T-helper 1 cell (primary cell): Measurements from ENCODE around the gene ERCC8.
"Not testable (repeated sequence)": the region's sequence is repeated elsewhere in the genome, so short reads cannot be mapped to it uniquely, and the experiment has no call there.

Experiments
- DNase-seq, 5 donors: peaks; one replicate each; pipeline ENCODE4 v3.0.0-alpha.2; 2012 to 2020
- total RNA-seq, 4 donors: gene quantifications; one replicate each; lab custom pipeline; 2026; lab: John Stamatoyannopoulos, UW

Gene ERCC8
- total RNA-seq, result 13.2 to 23.8 (median 17.6) reads per million in 4 donors

DNA sequence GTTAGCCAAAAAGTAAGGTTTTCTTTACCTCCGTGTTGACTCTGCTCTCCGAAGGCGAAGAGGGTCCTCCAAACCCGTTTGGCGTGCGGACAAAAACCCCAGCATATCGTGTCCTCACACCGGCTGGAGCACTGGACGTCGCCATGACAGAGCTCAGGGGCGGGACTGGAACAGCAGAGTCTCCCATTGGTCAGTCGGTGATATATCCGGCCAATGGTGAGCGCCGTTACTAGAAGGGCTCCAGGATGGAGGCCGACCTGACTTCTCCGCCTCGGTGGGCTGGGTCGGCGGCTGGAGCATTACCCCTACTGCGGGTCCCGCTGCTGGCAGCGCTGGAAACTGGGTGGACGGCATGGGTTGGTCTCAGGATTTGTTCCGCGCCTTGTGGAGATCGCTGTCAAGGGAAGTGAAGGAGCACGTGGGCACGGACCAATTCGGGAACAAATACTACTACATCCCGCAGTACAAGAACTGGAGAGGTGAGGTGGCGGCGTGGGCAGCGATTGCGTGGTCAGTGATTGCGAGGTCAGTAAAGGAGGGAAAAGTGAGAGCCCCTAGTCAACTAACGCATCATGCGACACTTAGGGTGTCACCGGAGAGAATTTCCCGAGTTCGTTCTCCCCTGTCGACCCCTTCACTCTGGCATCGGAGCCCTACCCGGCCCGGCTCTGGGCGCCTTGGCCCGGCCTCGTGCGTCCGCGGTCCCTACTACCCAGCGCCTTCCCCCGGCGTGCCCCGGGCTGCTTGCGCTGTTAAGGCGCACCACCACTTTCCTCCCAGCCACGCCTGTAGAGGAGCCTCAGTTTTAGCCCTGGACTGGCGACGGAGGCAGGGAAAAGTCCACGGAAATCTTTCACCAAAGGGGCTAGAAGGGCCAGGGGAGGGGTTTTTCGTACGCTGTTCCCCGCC, at the start of gene ERCC8, which contains the start of gene NDUFAF2:
TSS of gene ERCC8 (minus strand) at position 167 of the 909 bp plus-strand sequence. CDS start at position 105, 62 bp downstream.
TSS of gene NDUFAF2 (plus strand) at position 302 of the 909 bp plus-strand sequence. CDS start at position 353, 51 bp downstream.
- peak; percentile 72 to 87 (median 79) for DNase-seq

- DNase-seq, result no peak
These were observed 49.2 kb upstream of the ERCC8 start for GRCh38 chr5:60993875-60994571.

DNA sequence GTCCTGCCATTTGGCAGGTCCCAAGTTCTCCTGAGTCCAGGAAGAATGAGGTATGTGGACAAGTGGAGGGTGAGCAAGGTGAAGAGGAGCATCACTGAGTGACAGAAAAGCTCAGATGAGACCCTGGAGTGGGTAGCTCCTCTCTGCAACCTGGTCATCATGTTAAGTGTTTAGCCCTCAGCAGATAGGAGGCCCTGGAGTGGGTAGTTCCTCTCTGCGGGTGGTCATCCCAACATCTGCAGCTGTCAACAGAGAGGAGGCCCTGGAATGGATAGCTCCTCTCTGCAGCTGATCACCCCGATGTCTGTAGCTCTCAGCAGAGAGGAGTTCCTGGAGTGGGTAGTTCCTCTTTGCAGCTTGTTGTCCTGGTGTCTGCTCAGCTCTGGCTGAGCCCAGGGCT, 48.6 kb upstream of the ERCC8 start:
- DNase-seq, result no peak

DNA sequence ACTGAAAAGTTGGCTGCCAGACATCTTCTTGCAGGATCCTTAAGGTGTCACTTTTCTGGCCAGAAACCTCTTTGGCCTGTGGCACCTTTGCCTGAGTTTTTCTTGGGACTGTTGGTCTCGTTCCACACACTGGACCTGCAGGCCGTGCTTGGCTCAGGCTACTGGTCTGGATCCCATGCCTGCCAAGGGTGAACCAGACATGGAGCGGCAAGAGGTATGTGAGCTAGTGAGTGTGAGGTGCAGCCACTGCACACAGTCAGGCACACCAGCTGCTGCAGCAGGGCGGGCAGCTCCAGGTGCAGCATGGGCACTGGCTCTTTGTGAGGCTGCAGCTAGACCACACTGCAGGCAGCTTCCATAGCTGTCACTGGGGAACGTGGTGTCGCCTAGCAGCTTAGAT, 48.0 kb upstream of the ERCC8 start:
- no peak for DNase-seq

DNA sequence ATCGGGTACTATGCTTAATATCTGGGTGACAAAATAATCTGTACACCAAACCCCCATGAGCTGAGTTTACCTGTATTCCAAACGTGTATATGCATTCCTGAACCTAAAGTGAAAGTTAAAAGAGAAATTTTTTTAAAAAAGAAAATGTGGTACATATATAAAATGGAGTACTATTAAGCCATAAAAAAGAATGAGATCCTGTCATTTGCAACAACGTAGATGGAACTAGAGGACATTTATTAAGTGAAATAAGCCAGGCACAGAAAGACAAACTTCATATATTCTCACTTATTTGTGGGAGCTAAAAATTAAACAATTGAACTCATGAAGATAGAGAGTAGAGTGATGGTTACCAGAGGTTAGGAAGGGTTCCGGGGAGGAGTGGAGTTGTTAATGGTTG, 44.9 kb upstream of the ERCC8 start:
- no peak for DNase-seq

DNA sequence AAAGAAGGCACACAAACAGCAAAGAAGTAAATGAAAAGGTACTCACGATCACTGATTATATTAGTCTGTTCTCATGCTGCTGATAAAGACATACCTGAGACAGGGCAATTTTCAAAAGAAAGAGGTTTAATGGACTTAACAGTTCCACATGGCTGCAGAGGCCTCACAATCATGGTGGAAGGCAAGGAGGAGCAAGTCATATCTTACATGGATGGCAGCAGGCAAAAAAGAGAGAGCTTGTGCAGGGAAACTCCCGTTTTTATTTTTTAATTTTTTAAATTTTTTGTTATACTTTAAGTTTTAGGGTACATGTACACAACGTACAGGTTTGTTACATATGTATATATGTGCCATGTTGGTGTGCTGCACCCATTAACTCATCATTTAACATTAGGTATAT, 37.3 kb upstream of the ERCC8 start:
- DNase-seq, result not testable (repeated sequence)

GRCh38 chr5:60980511-60980910, 35.6 kb upstream of the ERCC8 start:
- DNase-seq, result no peak

GRCh38 chr5:60978968-60979367, 34.1 kb upstream of the ERCC8 start:
- no peak for DNase-seq

DNA sequence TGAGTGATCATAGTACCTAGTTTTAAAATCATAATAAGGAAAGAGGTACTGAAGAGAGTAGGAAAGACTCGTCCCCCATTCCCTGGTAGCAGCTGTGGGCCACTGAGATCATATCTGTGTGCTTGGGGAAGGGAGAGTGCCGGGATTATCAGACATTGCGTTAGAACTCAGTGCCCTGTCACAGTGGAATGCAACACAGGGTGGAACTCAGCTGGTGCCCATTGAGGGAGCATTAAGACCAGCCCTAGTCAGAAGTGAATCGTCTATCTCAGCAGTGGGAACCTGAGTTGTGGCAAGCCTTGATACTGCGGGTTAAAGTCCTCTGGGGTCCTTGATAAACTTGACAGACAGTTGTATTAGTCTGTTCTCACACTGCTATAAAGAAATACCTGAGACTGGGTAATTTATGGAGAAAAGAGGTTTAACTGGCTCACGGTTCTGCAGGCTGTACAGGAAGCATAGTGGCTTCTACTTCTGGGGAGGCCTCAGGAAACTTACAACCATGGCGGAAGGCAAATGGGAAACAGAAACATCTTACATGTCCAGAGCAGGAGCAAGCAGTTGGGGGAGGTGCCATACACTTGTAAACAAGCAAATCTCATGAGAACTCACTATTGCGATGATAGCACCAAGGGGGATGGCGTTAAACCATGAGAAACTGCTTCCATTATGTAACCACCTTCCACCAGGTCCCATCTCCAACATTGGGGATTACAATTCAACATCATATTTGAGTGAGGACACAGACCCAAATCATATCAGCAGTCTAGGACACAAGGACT, 33.3 kb upstream of the ERCC8 start:
- no peak for DNase-seq

DNA sequence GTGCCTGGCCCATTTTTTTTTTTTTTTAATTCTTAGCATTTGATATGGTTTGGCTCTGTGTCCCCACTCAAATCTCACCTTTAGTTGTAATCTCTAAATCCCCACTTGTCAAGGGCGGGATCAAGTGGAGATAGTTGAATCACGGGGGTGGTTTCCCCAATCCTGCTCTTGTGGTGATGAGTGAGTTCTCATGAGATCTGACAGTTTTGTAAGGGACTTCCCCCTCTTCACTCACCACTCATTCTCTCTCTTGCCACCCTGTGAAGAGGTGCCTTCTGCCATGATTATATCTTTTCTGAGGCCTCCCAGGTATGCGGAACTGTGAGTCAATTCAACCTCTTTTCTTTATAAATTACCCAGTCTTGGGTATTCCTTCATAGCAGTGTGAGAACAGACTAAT, 27.4 kb upstream of the ERCC8 start:
- DNase-seq, result peak in 1 of 5 donors; percentile 18

GRCh38 chr5:60961685-60962084, 16.8 kb upstream of the ERCC8 start:
- no peak for DNase-seq

DNA sequence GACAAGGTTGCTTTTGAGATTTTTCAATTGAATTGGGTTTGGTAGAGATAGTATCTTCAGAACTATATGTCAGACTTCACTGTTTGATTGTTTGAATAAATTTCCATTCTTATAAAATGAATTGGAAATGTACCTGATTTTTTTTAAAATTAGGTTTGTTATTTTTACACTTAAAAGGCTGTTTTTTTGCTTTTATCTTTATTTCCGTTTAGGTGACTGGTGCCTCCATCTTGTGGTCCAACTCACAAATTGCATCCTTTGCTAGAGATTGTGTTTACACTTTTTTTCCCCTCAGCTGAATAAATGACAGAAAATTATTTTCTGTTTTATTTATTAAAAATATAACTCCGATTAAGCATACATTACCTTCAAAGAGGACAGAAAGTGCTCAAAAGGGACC, 15.7 kb upstream of the ERCC8 start:
- DNase-seq, result no peak

DNA sequence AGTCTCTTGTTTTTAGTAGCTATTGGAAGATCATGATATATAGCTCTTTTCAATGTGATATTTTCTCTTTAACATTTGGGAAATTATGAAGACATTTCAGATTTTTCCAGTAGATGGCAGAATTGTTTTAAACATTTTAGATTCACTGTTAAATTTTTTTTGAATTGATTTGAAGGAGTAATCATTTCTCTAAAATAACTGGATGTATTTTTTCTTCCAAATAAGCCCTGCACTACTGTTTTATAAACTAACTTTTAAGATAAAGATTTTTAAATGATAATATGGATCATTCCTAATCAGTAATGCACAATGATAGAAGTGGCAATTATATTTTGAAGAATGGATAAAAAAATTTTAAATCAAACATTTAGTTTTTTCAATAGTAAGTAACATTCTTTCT, 14.3 kb upstream of the ERCC8 start:
- no peak for DNase-seq

DNA sequence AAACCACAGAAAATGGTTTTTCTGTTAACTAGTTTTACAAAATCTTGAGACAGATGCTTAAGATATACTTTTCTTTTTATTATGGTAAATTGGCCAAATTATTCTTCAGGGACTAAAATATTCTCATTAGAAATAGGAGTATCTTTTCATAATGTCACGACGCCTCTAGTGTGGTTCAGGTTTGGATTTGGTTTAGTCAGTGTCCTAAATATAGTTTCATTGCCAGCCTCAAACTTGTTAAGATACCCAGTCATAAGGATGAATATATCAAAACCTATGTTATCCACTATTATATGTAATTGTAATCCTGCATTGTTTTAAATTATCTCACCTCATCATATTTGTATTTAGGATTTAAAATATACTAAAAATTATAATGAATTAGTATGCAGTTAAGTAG, 13.8 kb upstream of the ERCC8 start:
- DNase-seq, result no peak

- no peak for DNase-seq
These were observed 13.2 kb upstream of the ERCC8 start for GRCh38 chr5:60958088-60958487.

GRCh38 chr5:60955239-60955638, 10.4 kb upstream of the ERCC8 start:
- DNase-seq, result no peak

DNA sequence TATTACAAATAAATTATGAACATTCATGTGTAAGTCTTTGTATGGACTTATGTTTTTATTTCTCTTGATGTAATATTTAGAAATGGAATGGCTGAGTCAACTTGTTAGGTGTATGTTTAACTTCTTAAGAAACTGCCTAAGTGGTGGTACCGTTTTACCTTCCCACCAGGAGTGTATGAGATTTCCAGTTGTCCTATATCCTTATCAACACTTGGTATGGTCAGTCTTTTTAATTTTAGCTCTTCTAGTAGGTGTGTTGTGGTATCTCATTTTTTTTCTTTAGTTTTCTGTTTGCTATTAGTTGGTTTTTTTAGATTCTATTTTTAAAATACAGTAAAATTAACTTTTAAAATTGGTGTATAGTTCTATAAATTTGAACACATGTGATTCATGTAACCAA, 3.9 kb upstream of the ERCC8 start:
- DNase-seq, result no peak

GRCh38 chr5:60945813-60946187, 930 bp upstream of the ERCC8 start:
- DNase-seq, result peak in 2 of 5 donors; percentile 13 to 18

GRCh38 chr5:60943624-60944023, 1.2 kb downstream of the ERCC8 start:
- no peak for DNase-seq

- DNase-seq, result no peak
These were observed 15.8 kb downstream of the ERCC8 start for GRCh38 chr5:60929024-60929423.

DNA sequence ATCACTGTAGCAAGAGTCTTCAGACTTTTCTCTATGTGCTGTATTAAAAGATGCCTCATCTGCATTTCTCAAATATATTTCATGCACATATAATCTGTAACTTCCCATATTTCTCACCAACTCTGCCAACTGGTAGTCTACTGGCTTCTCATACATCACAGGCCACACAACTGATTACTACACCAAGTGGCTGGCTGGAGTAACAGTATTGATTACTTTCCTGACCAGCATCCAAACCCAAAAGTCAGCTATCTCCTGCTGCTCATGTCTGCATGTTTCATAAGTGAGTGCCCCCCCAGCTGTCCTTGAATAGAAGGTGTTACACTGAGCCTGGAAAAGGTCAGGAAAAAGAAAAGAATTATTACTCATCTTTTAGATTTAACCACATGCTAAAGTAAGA, 17.4 kb downstream of the ERCC8 start:
- DNase-seq, result no peak

DNA sequence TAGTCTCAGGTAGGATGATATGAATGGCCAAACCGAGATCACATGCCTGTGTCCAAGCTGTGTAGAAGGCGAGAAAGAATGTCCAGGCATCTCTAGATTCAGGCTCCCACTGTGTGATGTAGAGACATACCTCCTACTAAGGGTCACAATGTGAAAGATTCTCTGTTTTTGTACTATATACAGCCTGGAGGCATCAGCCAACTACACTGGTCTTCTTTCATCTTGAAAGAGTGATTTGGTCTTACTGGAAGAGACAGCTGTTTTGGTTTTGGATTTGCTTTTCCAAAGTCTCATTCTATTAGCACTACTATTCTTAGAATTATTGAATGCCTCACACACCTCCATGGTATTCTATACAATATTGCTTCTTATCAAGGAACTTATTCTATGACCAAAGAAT, 26.4 kb downstream of the ERCC8 start:
- DNase-seq, result no peak

- DNase-seq, result no peak
These were observed 28.2 kb downstream of the ERCC8 start for GRCh38 chr5:60916646-60917045.
